ENCODE data around the gene IDE.

IDE gene

DNA sequence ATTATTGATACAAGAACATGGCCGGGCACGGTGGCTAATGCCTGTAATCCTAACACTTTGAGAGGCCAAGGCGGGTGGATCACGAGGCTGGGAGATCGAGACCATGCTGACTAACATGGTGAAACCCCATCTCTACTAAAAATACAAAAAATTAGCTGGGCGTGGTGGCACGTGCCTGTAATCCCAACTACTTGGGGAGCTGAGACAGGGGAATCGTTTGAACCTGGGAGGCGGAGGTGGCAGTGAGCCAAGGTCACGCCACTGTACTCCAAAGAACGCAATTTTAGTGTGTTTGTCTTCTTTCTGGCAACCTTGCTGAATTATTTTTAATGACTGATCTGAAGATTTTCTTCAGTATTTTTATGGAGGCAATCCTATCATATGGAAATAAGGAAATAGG lies 46.2 kb downstream of the IDE start:
- Histone ChIP-seq H3K27me3 (ENCODE audit: low read depth, low read length) (no peaks in the 10 kb centered on the region), H3K9me3 (ENCODE audit: control insufficient read depth in 1 of 2, low read length in 2 of 2) (no peaks in the 10 kb centered on the region), H3K36me3 (ENCODE audit: control insufficient read depth in 1 of 2, insufficient read depth in 2 of 2, low read length in 2 of 2) (peaks cover 6 to 31% of the 10 kb centered on the region in 2 donors), H3K4me3 (ENCODE audit: low read depth in 1 of 2, low read length in 2 of 2) (no peak overlapping the region), H3K4me1 (ENCODE audit: control insufficient read depth in 1 of 2, insufficient read depth in 2 of 2, low read length in 2 of 2) (no peaks in the 10 kb centered on the region), H3K27ac (ENCODE audit: low read length) (no peak overlapping the region)

DNA sequence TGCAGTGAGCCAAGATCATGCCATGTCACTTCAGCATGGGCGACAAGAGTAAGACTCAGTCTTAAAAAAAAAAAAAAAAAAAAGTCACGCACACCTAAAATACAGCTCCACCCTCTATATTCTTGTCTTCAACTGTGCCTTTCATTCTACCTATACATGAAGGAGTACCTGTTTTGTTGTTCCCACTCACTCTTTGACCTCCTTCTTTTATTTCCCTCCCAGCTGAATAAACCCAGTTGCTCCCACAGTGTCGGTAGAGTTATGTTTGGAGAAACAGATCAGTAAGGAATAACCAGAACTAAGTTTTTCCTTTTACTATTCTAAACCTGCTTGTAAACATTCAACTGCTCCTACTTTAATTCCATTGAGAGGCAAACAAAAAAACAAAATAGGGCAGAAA lies 50.3 kb downstream of the IDE start:
- H3K4me3 ChIP-seq (ENCODE audit: low read depth in 1 of 2, low read length in 2 of 2) = no peak overlapping the region
- no peaks in the 10 kb centered on the region for H3K27me3 ChIP-seq (ENCODE audit: low read depth, low read length)
- no peak overlapping the region for H3K27ac ChIP-seq (ENCODE audit: low read length)
- H3K4me1 ChIP-seq (ENCODE audit: control insufficient read depth in 1 of 2, insufficient read depth in 2 of 2, low read length in 2 of 2) = no peaks in the 10 kb centered on the region
- peaks cover 0 to 18% of the 10 kb centered on the region in 2 donors for H3K36me3 ChIP-seq (ENCODE audit: control insufficient read depth in 1 of 2, insufficient read depth in 2 of 2, low read length in 2 of 2)
- no peaks in the 10 kb centered on the region for H3K9me3 ChIP-seq (ENCODE audit: control insufficient read depth in 1 of 2, low read length in 2 of 2)

DNA sequence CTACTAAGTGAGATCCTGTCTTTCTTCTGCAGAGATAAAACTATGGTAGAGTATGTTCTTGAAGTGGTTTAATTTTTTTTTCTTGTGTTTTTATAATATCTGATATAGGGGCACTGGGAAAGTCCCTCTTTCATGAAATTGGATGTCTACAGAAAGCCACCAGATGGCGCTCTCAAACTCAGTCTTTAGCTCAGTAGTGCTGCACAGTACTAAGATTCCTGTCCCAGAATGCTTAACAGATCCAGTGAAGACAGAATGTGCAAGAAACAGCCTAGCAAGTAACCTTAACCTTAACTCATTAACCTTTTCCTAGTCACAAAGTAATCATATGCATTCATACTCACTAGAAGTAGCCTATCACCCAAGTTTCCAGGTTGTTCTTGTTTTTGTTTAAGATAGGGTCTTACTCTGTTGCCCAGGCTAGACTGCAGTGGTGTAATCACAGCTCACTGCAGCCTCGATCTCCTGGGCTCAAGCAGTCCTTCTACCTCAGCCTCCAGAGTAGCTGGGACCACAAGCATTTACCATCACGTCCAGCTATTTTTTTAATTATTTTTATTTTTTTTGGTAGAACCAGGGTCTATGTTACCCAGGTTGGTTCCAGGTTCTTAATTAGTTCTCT lies 56.7 kb downstream of the IDE start:
- H3K9me3 ChIP-seq (ENCODE audit: control insufficient read depth in 1 of 2, low read length in 2 of 2) = no peaks in the 10 kb centered on the region
- H3K27ac ChIP-seq (ENCODE audit: low read length) = no peak overlapping the region
- no peaks in the 10 kb centered on the region for H3K27me3 ChIP-seq (ENCODE audit: low read depth, low read length)
- H3K36me3 ChIP-seq (ENCODE audit: control insufficient read depth in 1 of 2, insufficient read depth in 2 of 2, low read length in 2 of 2) = peaks cover 8 to 9% of the 10 kb centered on the region in 2 donors
- H3K4me3 ChIP-seq (ENCODE audit: low read depth in 1 of 2, low read length in 2 of 2) = no peak overlapping the region
- no peaks in the 10 kb centered on the region for H3K4me1 ChIP-seq (ENCODE audit: control insufficient read depth in 1 of 2, insufficient read depth in 2 of 2, low read length in 2 of 2)

DNA sequence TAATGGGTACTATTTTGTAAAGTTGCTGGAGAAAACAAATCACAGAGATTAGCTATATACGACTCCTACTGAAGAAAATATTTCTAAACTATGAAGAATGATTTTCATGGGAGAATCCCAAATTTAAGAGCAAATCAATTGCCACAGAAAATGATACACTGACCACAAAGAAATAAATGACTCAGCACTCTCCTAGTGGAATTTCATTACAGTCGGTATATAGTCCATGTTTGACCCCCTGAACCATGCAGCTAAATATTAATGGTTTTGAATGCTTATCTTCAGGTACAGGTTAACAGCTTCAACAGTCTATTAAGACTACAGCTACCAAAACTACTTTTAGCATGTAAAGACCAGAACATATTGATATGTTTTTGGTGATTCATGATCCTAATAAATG lies 65.0 kb downstream of the IDE start:
- H3K4me1 ChIP-seq (ENCODE audit: control insufficient read depth in 1 of 2, insufficient read depth in 2 of 2, low read length in 2 of 2) = no peaks in the 10 kb centered on the region
- H3K36me3 ChIP-seq (ENCODE audit: control insufficient read depth in 1 of 2, insufficient read depth in 2 of 2, low read length in 2 of 2) = peaks cover 24 to 34% of the 10 kb centered on the region in 2 donors
- H3K27ac ChIP-seq (ENCODE audit: low read length) = no peak overlapping the region
- no peaks in the 10 kb centered on the region for H3K27me3 ChIP-seq (ENCODE audit: low read depth, low read length)
- no peaks in the 10 kb centered on the region for H3K9me3 ChIP-seq (ENCODE audit: control insufficient read depth in 1 of 2, low read length in 2 of 2)
- no peak overlapping the region for H3K4me3 ChIP-seq (ENCODE audit: low read depth in 1 of 2, low read length in 2 of 2)

DNA sequence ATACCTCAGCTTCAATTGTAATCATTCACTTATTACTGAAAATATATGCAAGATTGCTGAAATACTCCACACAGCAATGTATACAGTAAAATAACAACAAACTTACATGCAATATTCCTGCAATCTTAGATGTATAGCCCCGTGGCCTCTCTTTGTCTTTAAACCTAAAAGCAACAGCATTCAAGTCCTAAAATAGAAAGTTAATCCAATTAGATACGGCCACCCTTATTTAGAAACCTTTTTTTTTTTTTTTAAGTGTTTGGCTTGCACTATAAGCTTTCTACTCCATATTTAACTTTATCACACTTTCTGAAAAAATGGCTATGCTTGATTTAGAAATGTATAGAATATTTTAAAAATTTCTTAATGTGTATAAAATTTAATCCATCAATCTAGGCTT lies 67.6 kb downstream of the IDE start:
- no peaks in the 10 kb centered on the region for H3K27me3 ChIP-seq (ENCODE audit: low read depth, low read length)
- H3K27ac ChIP-seq (ENCODE audit: low read length) = no peak overlapping the region
- H3K4me1 ChIP-seq (ENCODE audit: control insufficient read depth in 1 of 2, insufficient read depth in 2 of 2, low read length in 2 of 2) = no peaks in the 10 kb centered on the region
- no peaks in the 10 kb centered on the region for H3K9me3 ChIP-seq (ENCODE audit: control insufficient read depth in 1 of 2, low read length in 2 of 2)
- H3K4me3 ChIP-seq (ENCODE audit: low read depth in 1 of 2, low read length in 2 of 2) = no peak overlapping the region
- H3K36me3 ChIP-seq (ENCODE audit: control insufficient read depth in 1 of 2, insufficient read depth in 2 of 2, low read length in 2 of 2) = peaks cover 25 to 26% of the 10 kb centered on the region in 2 donors

DNA sequence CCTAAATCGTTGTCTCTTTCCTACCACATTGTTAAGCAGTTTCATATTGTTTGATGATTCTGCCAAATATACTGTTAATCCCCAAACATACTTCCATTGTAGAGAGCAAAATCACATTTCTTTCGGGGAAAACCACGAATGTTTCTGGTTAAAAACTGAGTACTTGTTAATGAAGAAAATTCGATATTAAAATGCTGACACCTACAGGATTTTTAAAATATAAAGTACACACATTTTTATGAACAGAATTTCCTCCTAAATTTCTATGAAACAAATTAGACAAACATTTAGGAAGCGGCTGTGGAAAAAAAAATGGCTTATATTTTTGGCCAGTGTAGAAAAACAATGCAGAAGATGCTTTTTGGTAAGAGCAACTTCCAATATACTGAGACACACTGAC lies 68.8 kb downstream of the IDE start:
- Histone ChIP-seq H3K9me3 (ENCODE audit: control insufficient read depth in 1 of 2, low read length in 2 of 2) (no peaks in the 10 kb centered on the region), H3K27ac (ENCODE audit: low read length) (no peak overlapping the region), H3K36me3 (ENCODE audit: control insufficient read depth in 1 of 2, insufficient read depth in 2 of 2, low read length in 2 of 2) (peaks cover 26 to 30% of the 10 kb centered on the region in 2 donors), H3K4me1 (ENCODE audit: control insufficient read depth in 1 of 2, insufficient read depth in 2 of 2, low read length in 2 of 2) (no peaks in the 10 kb centered on the region), H3K27me3 (ENCODE audit: low read depth, low read length) (no peaks in the 10 kb centered on the region), H3K4me3 (ENCODE audit: low read depth in 1 of 2, low read length in 2 of 2) (no peak overlapping the region)

- Histone ChIP-seq H3K36me3 (ENCODE audit: control insufficient read depth in 1 of 2, insufficient read depth in 2 of 2, low read length in 2 of 2) (peaks cover 18 to 33% of the 10 kb centered on the region in 2 donors), H3K4me3 (ENCODE audit: low read depth in 1 of 2, low read length in 2 of 2) (no peak overlapping the region)
Measured at GRCh38 chr10:92502296-92502808, 71.5 kb downstream of the IDE start.

DNA sequence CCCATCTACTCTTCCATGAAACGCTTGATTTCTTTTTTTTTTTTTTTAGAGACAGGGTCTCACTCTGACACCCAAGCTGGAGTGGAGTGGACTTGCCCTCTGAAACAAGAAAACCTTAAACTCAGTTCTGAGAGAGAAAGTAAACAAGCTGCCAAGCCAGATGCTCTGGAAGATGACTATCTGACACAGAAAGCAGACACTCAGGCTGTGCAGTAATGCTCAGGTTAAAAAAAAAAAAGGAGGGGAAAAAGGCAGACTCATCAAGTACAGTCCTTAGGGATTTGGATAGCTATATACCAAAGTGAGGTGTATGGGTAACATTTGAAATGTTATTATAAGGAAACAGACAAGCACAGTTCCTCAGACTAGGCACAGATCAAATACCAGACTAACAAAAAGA lies 80.5 kb downstream of the IDE start:
- H3K27me3 ChIP-seq (ENCODE audit: low read depth, low read length) = no peaks in the 10 kb centered on the region
- H3K4me1 ChIP-seq (ENCODE audit: control insufficient read depth in 1 of 2, insufficient read depth in 2 of 2, low read length in 2 of 2) = no peaks in the 10 kb centered on the region
- no peaks in the 10 kb centered on the region for H3K9me3 ChIP-seq (ENCODE audit: control insufficient read depth in 1 of 2, low read length in 2 of 2)
- H3K36me3 ChIP-seq (ENCODE audit: control insufficient read depth in 1 of 2, insufficient read depth in 2 of 2, low read length in 2 of 2) = peaks cover 18 to 22% of the 10 kb centered on the region in 2 donors
- H3K4me3 ChIP-seq (ENCODE audit: low read depth in 1 of 2, low read length in 2 of 2) = no peak overlapping the region
- no peak overlapping the region for H3K27ac ChIP-seq (ENCODE audit: low read length)

More at GRCh38 chr10:92502296-92502808, 71.5 kb downstream of the IDE start:
- H3K9me3 ChIP-seq (ENCODE audit: control insufficient read depth in 1 of 2, low read length in 2 of 2) = no peaks in the 10 kb centered on the region
- H3K27ac ChIP-seq (ENCODE audit: low read length) = no peak overlapping the region
- no peaks in the 10 kb centered on the region for H3K4me1 ChIP-seq (ENCODE audit: control insufficient read depth in 1 of 2, insufficient read depth in 2 of 2, low read length in 2 of 2)
- no peaks in the 10 kb centered on the region for H3K27me3 ChIP-seq (ENCODE audit: low read depth, low read length)

GRCh38 chr10:92492748-92493240 lies 81.1 kb downstream of the IDE start:
- Histone ChIP-seq H3K36me3 (ENCODE audit: control insufficient read depth in 1 of 2, insufficient read depth in 2 of 2, low read length in 2 of 2) (peaks cover 18 to 28% of the 10 kb centered on the region in 2 donors), H3K4me1 (ENCODE audit: control insufficient read depth in 1 of 2, insufficient read depth in 2 of 2, low read length in 2 of 2) (no peaks in the 10 kb centered on the region), H3K27me3 (ENCODE audit: low read depth, low read length) (no peaks in the 10 kb centered on the region), H3K27ac (ENCODE audit: low read length) (no peak overlapping the region), H3K9me3 (ENCODE audit: control insufficient read depth in 1 of 2, low read length in 2 of 2) (no peaks in the 10 kb centered on the region), H3K4me3 (ENCODE audit: low read depth in 1 of 2, low read length in 2 of 2) (no peak overlapping the region)

- Histone ChIP-seq H3K4me1 (ENCODE audit: control insufficient read depth in 1 of 2, insufficient read depth in 2 of 2, low read length in 2 of 2) (no peaks in the 10 kb centered on the region), H3K9me3 (ENCODE audit: control insufficient read depth in 1 of 2, low read length in 2 of 2) (no peaks in the 10 kb centered on the region), H3K36me3 (ENCODE audit: control insufficient read depth in 1 of 2, insufficient read depth in 2 of 2, low read length in 2 of 2) (peaks cover 27 to 40% of the 10 kb centered on the region in 2 donors), H3K27ac (ENCODE audit: low read length) (no peak overlapping the region), H3K27me3 (ENCODE audit: low read depth, low read length) (no peaks in the 10 kb centered on the region), H3K4me3 (ENCODE audit: low read depth in 1 of 2, low read length in 2 of 2) (no peak overlapping the region)
Measured at GRCh38 chr10:92490387-92490786, 83.5 kb downstream of the IDE start.

GRCh38 chr10:92486637-92487036 lies 87.3 kb downstream of the IDE start:
- H3K4me3 ChIP-seq (ENCODE audit: low read depth in 1 of 2, low read length in 2 of 2) = no peak overlapping the region
- peaks cover 32 to 53% of the 10 kb centered on the region in 2 donors for H3K36me3 ChIP-seq (ENCODE audit: control insufficient read depth in 1 of 2, insufficient read depth in 2 of 2, low read length in 2 of 2)
- H3K27ac ChIP-seq (ENCODE audit: low read length) = no peak overlapping the region
- H3K4me1 ChIP-seq (ENCODE audit: control insufficient read depth in 1 of 2, insufficient read depth in 2 of 2, low read length in 2 of 2) = no peaks in the 10 kb centered on the region
- H3K9me3 ChIP-seq (ENCODE audit: control insufficient read depth in 1 of 2, low read length in 2 of 2) = no peaks in the 10 kb centered on the region
- H3K27me3 ChIP-seq (ENCODE audit: low read depth, low read length) = no peaks in the 10 kb centered on the region

DNA sequence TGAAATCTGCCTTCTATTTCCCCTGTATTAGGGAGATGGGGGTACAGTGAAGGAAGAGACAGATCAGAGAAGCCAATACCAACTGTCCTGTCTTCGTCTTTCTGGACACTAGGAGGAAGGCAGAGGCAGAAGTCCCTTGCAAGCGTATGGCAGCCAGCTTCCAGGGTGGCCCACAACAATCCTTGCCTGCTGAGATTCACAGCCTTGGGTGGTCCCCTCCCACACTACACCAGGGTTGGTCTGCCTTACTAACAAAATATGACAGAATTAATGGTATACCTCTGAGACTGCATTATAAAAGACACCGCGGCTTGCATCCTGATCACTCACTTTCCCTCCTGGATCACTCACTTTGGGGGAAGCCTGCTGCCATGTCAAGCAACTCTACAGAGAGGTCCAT lies 90.4 kb downstream of the IDE start:
- no peaks in the 10 kb centered on the region for H3K9me3 ChIP-seq (ENCODE audit: control insufficient read depth in 1 of 2, low read length in 2 of 2)
- H3K27ac ChIP-seq (ENCODE audit: low read length) = no peak overlapping the region
- no peak overlapping the region for H3K4me3 ChIP-seq (ENCODE audit: low read depth in 1 of 2, low read length in 2 of 2)
- H3K27me3 ChIP-seq (ENCODE audit: low read depth, low read length) = no peaks in the 10 kb centered on the region
- H3K36me3 ChIP-seq (ENCODE audit: control insufficient read depth in 1 of 2, insufficient read depth in 2 of 2, low read length in 2 of 2) = peaks cover 31 to 58% of the 10 kb centered on the region in 2 donors
- H3K4me1 ChIP-seq (ENCODE audit: control insufficient read depth in 1 of 2, insufficient read depth in 2 of 2, low read length in 2 of 2) = no peaks in the 10 kb centered on the region

Data from muscle layer of duodenum (tissue), 2 donors.